Lung (tissue), 12 donors: Measurements from ENCODE around the gene LMAN2. TPM values are rescaled to one million over a fixed set of nuclear protein-coding genes. Genes with fewer than 3 reads are reported as not detected.

ENCODE experiments used
- ATAC-seq: fragments of 200-7000 bp; cut with Tn5 transposase; one replicate; pipeline ENCODE4 v1.9.1; 2020; ENCODE audit warnings: moderate number of reproducible peaks; ENCODE audit not compliant: insufficient read depth, low FRiP score
- DNase-seq, 3 donors: peaks; one replicate each; pipeline ENCODE4 v3.0.0-alpha.2; 2013 to 2017
- H3K27ac ChIP-seq, 2 donors: one replicate each; pipeline ENCODE4 v1.5.1; 2013; ENCODE audit warnings: mild to moderate bottlenecking in 2 of 2, moderate library complexity in 2 of 2, control low read depth in 1 of 2, inconsistent platforms in 1 of 2, low read depth in 1 of 2, low read length in 1 of 2
- H3K27me3 ChIP-seq, 3 donors: one replicate each; pipeline ENCODE4 v1.5.1; 2013; ENCODE audit warnings: low read length in 2 of 3; ENCODE audit not compliant: control insufficient read depth in 3 of 3, insufficient read depth in 3 of 3
- H3K36me3 ChIP-seq, 4 donors: one replicate each; pipeline ENCODE4 v1.5.1; 2013; ENCODE audit warnings: low read length in 4 of 4, mild to moderate bottlenecking in 1 of 4, moderate library complexity in 1 of 4; ENCODE audit not compliant: control insufficient read depth in 4 of 4, insufficient read depth in 4 of 4
- H3K4me1 ChIP-seq, 5 donors: one replicate each; pipeline ENCODE4 v1.5.1; 2013; ENCODE audit warnings: low read length in 5 of 5, mild to moderate bottlenecking in 2 of 5, moderate library complexity in 1 of 5; ENCODE audit not compliant: control insufficient read depth in 5 of 5, insufficient read depth in 5 of 5
- H3K4me3 ChIP-seq: one replicate; pipeline ENCODE4 v1.5.1; 2013; ENCODE audit warnings: mild to moderate bottlenecking, control low read depth, moderate library complexity
- H3K9ac ChIP-seq, 2 donors: one replicate each; pipeline ENCODE4 v1.5.1; 2013; ENCODE audit warnings: low read length in 2 of 2, control low read depth in 1 of 2; ENCODE audit not compliant: insufficient read depth in 1 of 2
- H3K9me3 ChIP-seq, 4 donors: one replicate each; pipeline ENCODE4 v1.5.1; 2013; ENCODE audit warnings: low read length in 3 of 4, mild to moderate bottlenecking in 1 of 4, moderate library complexity in 1 of 4; ENCODE audit not compliant: control insufficient read depth in 4 of 4, insufficient read depth in 3 of 4
- WGBS, 2 donors: extraction: QIAGEN DNeasy Blood & Tissue Kit; methylation state at CpG; one replicate each; pipeline ENCODE4 v1.1.7; 2013; 5-methylcytosine and 5-hydroxymethylcytosine counted together
- polyA plus RNA-seq, 2 donors: library from polyadenylated mRNA; stranded (reverse); fragments of 200-250 nt; gene quantifications; one replicate each; pipeline ENCODE4 v1.2.1, GENCODE V29; 2013
- total RNA-seq, 2 donors: library from RNA; depleted of rRNA in 1 of 2; stranded (reverse); fragments of >200 nt in 1 of 2; gene quantifications; one replicate each; pipeline ENCODE4 v1.2.1, GENCODE V29; 2014 to 2021
- TF ChIP-seq, protein P1 (sequence below): IDR thresholded peaks from 2 replicates; pipeline ENCODE4 v1.5.1; 2012; ENCODE audit warnings: mild to moderate bottlenecking; ENCODE audit errors: control extremely low read depth, extremely low read depth
- donor health status: control.
- donor health status: control.
- donor health status: Bipolar disorder and iron deficiency.
- donor health status: healthy.
- donor health status: DM: yes; HTN: yes; CAD: no.

Gene LMAN2
- total and polyA plus RNA-seq, 4 donors, result 101 to 316 (median 181) TPM

DNA sequence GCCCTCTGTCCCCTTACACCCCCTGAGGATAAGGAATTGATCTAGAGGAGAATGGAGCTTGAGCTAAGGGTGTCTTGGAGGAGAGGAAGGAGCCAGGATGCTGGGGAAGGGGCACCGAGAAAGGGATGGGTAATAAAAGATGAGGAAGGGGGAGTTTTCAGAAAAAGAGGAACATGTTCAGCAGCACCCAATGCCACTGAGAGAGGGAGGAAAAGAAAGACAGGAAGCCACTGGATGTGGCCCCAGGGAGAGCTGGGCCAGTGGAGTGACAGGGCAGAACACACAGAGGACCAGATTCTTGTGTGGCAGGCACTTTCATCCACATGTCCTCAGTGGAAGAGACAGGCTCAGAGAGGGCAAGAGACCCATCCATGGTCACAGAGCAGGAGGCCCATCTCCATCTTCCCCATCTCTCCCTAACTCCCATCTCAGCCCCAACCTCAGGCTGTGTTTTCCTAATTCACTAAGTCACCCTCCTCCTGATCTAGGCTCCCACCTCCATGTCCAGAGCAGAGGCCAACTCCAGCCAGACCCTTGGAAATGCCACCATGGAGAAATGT is 41.8 kb upstream of the LMAN2 start:
- no peak for ATAC-seq
- TF ChIP-seq, protein P1, sequence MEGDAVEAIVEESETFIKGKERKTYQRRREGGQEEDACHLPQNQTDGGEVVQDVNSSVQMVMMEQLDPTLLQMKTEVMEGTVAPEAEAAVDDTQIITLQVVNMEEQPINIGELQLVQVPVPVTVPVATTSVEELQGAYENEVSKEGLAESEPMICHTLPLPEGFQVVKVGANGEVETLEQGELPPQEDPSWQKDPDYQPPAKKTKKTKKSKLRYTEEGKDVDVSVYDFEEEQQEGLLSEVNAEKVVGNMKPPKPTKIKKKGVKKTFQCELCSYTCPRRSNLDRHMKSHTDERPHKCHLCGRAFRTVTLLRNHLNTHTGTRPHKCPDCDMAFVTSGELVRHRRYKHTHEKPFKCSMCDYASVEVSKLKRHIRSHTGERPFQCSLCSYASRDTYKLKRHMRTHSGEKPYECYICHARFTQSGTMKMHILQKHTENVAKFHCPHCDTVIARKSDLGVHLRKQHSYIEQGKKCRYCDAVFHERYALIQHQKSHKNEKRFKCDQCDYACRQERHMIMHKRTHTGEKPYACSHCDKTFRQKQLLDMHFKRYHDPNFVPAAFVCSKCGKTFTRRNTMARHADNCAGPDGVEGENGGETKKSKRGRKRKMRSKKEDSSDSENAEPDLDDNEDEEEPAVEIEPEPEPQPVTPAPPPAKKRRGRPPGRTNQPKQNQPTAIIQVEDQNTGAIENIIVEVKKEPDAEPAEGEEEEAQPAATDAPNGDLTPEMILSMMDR, result no peak
- WGBS, 2 donors, result 42 to 79% methylated on average over 1 of the region's 1 CpG

DNA sequence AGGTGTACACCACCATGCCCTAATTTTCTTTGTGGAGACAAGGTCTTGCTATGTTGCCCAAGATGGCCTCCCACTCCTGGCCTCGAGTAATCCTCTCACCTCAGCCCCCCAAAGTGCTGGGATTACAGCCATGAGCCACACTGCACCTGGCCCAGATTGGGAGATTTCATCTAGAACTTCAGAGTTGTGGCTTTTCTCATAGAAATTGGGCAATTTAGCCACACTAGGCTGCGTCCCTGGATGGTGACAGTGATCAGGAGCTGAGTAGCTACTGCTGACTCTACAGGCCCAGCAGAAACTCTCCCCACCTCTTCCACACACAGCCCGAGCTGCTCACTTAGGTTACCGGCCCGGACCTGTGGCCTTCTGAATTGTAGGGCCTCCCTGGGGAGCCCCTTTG is 41.3 kb upstream of the LMAN2 start:
- WGBS, 2 donors, result 36 to 64% methylated on average over 5 of the region's 5 CpGs
- DNase-seq (no peak), ATAC-seq (no peak)
- H3K36me3 ChIP-seq, result no peaks in the 10 kb centered on the region
- no peak overlapping the region for H3K4me3 ChIP-seq
- TF ChIP-seq, protein P1, result no peak
- H3K4me1 ChIP-seq, result peaks cover 0 to 6% (median 0%) of the 10 kb centered on the region in 5 donors
- H3K9me3 ChIP-seq, result no peaks in the 10 kb centered on the region
- no peak overlapping the region for H3K27ac ChIP-seq
- H3K27me3 ChIP-seq, result peaks cover 3 to 10% (median 10%) of the 10 kb centered on the region in 3 donors
- H3K9ac ChIP-seq, result no peak overlapping the region

More for the DNA sequence above, 41.8 kb upstream of the LMAN2 start:
- DNase-seq, result no peak
- Histone ChIP-seq H3K9ac (no peak overlapping the region), H3K4me3 (no peak overlapping the region), H3K4me1 (peaks cover 0 to 6% (median 0%) of the 10 kb centered on the region in 5 donors), H3K27ac (no peak overlapping the region), H3K36me3 (no peaks in the 10 kb centered on the region), H3K9me3 (no peaks in the 10 kb centered on the region), H3K27me3 (peaks cover 3 to 12% (median 10%) of the 10 kb centered on the region in 3 donors)

DNA sequence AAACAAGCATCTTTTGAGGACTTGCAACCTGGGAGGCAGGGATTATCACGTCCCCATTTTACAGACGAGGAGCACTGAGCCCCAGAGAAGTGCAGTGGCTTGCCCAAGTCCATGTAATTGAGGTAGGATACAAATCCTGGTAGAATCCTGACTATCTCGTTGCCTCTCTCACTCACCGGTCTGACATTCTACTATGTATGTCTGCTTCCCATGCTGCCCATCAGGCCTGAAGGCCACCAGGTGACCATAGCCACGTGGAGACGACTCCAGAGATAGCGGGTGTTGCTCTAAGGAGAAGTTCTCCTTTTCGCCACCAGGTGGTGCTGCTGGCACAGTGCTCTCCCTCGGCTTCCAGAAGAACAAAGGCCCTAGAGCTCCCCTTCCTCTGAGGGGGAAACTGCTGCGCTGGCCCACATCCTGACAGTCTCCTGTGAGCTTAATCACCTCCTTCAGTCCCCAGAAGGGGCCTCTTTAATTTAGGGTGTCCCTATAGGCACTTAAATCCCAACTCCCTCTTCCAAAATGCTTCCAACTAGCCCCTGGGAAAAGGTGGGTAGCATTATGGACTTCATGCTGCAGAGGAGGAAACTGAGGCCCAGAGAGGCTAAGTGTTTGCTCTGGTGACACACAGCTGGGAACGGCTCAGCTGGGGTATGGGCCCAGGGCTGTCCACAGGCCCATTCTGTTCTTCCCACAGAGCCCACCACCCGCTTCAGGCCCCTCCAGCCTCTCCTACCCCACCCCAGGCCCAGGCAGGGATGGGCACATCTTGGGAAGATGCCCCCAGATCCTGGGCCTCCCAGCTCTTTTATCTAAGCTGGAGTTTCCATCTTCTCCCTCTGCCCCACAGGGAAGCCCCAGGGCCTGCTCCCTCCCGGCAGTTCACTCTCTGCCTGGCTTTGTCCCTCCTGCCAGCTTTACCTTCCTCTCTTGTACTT is 39.2 kb upstream of the LMAN2 start:
- no peak overlapping the region for H3K4me3 ChIP-seq
- ATAC-seq (peak; percentile 78), DNase-seq (peak; percentile 91 to 92 (median 91))
- no peak overlapping the region for H3K9ac ChIP-seq
- 24 to 27% methylated on average over 13 of the region's 13 CpGs for WGBS, 2 donors
- peaks cover 0 to 6% (median 0%) of the 10 kb centered on the region in 5 donors for H3K4me1 ChIP-seq
- H3K27ac ChIP-seq, result no peak overlapping the region
- no peaks in the 10 kb centered on the region for H3K36me3 ChIP-seq
- H3K27me3 ChIP-seq, result peaks cover 0 to 5% (median 2%) of the 10 kb centered on the region in 3 donors
- H3K9me3 ChIP-seq, result no peaks in the 10 kb centered on the region
- TF ChIP-seq, protein P1, result peak; percentile 97
